Memory B cell (primary cell): ENCODE data around the gene KCNG1.
A peak's percentile ranks its signal among the peaks of the same experiment; 100 is the strongest.
"Not testable (repeated sequence)": the region's sequence is repeated elsewhere in the genome, so short reads cannot be mapped to it uniquely, and the experiment has no call there.

Experiments
- ATAC-seq: fragments of 150-1000 bp; cut with Tn5 transposase; 2 replicates; pipeline ENCODE4 v1.10.0; 2021; ENCODE audit warnings: low read depth, mild to moderate bottlenecking, moderate library complexity
- DNase-seq, 2 donors: peaks; one replicate each; pipeline ENCODE4 v3.0.0; 2022; ENCODE audit warnings: low spot score in 2 of 2
- H3K27ac Mint-ChIP-seq: one replicate; pipeline ENCODE4 v1.8.0; 2022; ENCODE audit warnings: mild to moderate bottlenecking, moderate library complexity, mixed read lengths
- H3K27me3 Mint-ChIP-seq: one replicate; pipeline ENCODE4 v1.8.0; 2022; ENCODE audit warnings: mixed read lengths
- H3K36me3 Mint-ChIP-seq: one replicate; pipeline ENCODE4 v1.8.0; 2022; ENCODE audit warnings: mild to moderate bottlenecking, mixed read lengths
- H3K4me1 Mint-ChIP-seq: one replicate; pipeline ENCODE4 v1.8.0; 2022; ENCODE audit warnings: mixed read lengths
- H3K4me3 Mint-ChIP-seq: one replicate; pipeline ENCODE4 v1.8.0; 2022; ENCODE audit warnings: mild to moderate bottlenecking, moderate library complexity, mixed read lengths
- H3K9me3 Mint-ChIP-seq: one replicate; pipeline ENCODE4 v1.8.0; 2022; ENCODE audit warnings: mixed read lengths

KCNG1 gene

DNA sequence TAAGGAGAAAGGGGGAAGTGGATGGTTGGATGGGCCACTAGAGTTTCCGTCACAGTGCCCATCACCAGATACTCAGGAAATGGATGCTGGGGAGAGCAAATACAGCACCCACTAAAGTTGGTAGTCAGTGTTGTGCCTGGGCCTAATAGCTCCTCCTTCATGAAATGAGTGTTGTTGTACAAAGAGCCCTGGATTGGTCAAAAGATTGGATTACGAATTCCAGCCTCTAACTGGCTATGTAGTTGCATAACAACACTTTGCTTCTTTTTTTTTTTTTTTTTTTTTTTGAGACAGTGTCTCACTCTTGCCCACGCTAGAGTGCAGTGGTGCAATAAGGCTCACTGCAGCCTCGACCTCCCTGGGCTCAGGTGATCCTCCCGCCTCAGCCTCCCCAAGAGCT lies 27.4 kb downstream of the KCNG1 start:
- Mint-ChIP-seq H3K27ac (no peak overlapping the region), H3K9me3 (no peaks in the 10 kb centered on the region), H3K4me3 (no peak overlapping the region), H3K4me1 (no peaks in the 10 kb centered on the region), H3K27me3 (peaks cover 11% of the 10 kb centered on the region), H3K36me3 (no peaks in the 10 kb centered on the region)
- DNase-seq (no peak), ATAC-seq (no peak)

DNA sequence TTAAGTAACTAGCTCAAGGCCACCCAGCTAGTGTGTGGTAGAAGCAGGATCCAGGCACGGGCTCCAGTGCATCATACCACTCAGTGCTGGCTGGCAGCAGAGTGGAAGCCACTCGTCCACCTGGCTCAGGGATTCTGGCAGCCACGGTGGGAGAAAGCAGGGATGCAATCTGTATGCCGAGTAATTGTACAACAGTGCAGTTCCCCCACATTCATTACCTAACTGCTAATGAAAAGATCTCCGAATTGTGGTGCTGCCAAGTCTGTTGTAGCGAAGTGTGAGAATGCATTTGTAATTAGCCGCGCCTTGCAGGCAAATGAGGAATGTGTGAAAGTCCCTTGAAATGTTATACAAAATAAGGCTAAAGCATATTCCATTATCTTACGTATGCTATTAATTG lies 29.0 kb downstream of the KCNG1 start:
- H3K36me3 Mint-ChIP-seq, result no peaks in the 10 kb centered on the region
- H3K4me1 Mint-ChIP-seq, result no peaks in the 10 kb centered on the region
- DNase-seq (no peak), ATAC-seq (no peak)
- H3K4me3 Mint-ChIP-seq, result no peak overlapping the region
- no peak overlapping the region for H3K27ac Mint-ChIP-seq
- H3K27me3 Mint-ChIP-seq, result peaks cover 4% of the 10 kb centered on the region
- no peaks in the 10 kb centered on the region for H3K9me3 Mint-ChIP-seq

DNA sequence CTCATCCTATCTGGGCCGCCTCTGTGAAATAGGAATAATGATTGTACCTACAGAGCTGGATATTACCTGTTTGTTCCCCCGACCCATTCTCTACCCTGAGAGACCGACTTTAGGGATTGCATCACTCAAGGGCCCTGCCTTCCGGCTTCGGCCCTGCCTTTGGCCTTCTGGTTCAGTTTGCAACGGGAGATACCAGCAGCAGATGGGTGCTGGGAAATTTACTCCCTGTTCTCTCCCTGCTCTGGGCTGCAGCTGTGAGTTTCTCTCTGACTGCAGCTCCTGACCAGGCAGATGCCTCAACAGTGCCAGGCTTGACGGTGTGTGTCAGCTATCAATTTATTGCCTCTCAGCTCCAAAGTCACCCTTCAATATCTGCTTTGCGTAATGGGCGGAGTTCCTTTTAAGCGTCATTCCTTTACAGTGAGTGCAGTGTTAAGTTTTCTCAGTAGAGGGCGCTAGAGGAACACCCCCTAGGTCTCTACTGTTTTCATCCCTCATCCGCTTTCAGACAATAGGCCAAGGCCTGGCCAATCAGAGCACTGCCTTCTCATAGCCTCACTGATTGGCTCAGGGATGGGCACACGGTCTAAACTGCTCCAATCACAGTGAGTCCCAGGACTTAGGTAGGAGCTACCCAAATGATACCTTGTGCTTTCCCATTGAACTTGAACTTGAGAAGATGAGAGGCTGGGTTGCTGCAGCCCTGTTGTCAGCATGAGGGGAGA lies 30.0 kb downstream of the KCNG1 start:
- no peaks in the 10 kb centered on the region for H3K9me3 Mint-ChIP-seq
- no peaks in the 10 kb centered on the region for H3K4me1 Mint-ChIP-seq
- no peaks in the 10 kb centered on the region for H3K36me3 Mint-ChIP-seq
- H3K27ac Mint-ChIP-seq, result no peak overlapping the region
- peaks cover 2% of the 10 kb centered on the region for H3K27me3 Mint-ChIP-seq
- no peak overlapping the region for H3K4me3 Mint-ChIP-seq
- DNase-seq (peak in 1 of 2 donors; percentile 38), ATAC-seq (peak; percentile 89)

DNA sequence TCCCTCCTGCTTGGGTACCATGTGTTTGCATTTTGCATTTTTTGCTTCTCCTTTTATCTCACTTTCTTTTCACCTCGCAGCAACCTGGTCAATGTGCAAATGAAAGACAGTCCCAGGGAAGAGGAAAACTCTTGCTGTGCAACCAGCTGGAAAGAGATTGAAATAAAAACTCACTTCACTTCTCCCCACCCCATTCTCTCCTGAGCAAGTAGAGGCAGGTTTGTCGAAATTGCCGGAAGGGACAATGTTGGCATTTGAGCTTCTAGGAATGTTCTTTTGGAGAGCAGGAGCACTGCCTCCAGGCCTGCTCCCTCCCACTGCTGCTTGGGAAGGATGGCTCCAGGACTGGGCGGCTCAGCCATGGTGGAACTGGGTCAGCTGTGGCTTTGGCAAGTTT lies 30.6 kb downstream of the KCNG1 start:
- Mint-ChIP-seq H3K9me3 (no peaks in the 10 kb centered on the region), H3K27ac (no peak overlapping the region), H3K4me3 (no peak overlapping the region), H3K4me1 (no peaks in the 10 kb centered on the region), H3K27me3 (peaks cover 2% of the 10 kb centered on the region), H3K36me3 (no peaks in the 10 kb centered on the region)
- no peak for ATAC-seq
- no peak for DNase-seq

DNA sequence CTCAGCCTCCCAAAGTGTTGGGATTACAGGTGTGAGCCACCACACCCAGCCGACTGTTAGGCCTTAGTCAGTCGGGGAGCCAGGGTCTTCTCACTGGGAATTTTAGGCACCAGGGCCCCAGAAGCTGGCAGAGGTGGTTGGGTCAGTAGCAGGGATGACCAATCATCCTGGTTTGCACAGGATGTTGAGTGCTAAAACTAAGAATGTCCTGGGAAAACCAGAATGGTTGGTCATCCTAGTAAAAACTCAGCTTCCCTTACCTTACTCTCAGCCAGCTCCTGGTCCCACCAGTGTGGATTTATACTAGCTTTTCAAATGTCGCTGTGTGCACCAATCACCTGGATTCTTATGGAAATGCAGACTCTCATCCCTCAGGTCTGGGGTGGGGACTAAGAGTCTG lies 31.8 kb downstream of the KCNG1 start:
- Mint-ChIP-seq H3K4me3 (no peak overlapping the region), H3K27me3 (peaks cover 5% of the 10 kb centered on the region), H3K36me3 (no peaks in the 10 kb centered on the region), H3K27ac (no peak overlapping the region), H3K9me3 (no peaks in the 10 kb centered on the region), H3K4me1 (no peaks in the 10 kb centered on the region)
- DNase-seq (no peak), ATAC-seq (no peak)

DNA sequence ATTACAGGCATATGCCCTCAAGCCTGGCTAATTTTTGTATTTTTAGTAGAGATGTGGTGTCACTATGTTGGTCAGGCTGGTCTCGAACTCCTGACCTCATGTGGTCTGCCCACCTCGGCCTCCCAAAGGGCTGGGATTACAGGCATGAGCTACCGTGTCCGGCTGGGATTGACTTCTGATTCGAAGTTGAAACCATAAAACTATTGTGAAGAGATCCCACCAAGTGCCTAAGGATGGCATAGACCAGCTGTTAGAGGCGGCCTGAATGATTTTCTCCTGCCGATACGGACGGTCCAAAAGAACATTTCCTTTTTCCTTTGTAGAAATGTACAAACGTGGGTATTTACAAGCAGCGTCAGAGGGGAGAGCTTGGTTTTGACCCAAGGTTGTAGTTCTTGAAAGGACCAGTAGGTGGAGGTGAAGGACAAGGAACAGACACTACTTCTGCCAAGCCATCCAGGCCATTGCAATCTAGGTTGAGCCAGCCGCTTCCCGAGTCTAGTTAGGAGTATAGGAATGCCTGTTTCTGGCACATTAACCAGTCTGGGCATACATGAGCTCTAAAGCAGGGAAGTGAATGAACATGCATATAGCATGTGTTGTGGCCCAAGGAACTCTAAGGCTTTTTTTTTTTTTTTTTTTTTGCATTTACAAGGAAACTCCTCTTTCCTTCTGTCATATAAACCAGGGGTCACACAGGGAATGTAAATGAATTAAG lies 35.3 kb downstream of the KCNG1 start:
- Mint-ChIP-seq H3K4me1 (no peaks in the 10 kb centered on the region), H3K4me3 (no peak overlapping the region), H3K9me3 (no peaks in the 10 kb centered on the region), H3K27ac (no peak overlapping the region), H3K27me3 (peaks cover 11% of the 10 kb centered on the region), H3K36me3 (no peaks in the 10 kb centered on the region)
- ATAC-seq (peak; percentile 94), DNase-seq (peak; percentile 72 to 80)

DNA sequence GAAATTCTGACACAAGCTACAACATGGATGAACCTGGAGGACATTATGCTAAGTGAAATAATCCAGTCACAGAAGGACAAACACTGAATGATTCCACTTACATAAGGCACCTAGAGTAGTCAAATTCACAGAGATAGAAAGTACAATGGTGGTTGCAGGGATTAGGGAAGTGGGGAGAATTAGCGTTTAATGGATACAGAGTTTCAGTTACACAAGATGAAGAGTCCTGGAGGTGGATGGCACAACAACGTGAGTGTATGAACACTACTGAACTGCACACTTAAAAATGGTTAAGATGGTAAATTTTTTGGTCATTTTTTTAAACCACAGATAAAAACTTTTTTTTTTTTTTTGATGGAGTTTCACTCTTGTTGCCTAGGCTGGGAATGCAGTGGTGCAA lies 39.6 kb downstream of the KCNG1 start:
- peaks cover 22% of the 10 kb centered on the region for H3K27me3 Mint-ChIP-seq
- DNase-seq, result no peak

DNA sequence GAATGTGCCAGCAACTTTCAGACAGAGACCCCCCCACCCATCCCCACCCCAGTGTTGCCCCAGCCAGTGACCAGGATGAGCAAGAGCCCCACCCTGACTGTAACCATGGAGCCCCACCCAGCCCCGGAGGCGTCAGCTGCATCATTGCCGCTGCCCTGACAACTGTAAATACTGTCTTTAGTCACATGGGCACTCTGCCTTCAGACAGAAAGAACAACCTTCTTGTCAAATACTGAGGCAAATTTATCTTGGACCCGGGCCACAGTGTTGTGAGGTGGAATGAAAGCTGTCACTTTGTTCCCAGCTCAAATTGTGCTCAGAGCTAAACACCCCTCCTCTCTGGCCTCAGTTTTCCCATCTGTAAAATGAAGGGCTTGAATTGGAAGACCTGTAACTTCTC lies 40.5 kb downstream of the KCNG1 start:
- DNase-seq (no peak), ATAC-seq (peak; percentile 77)
- Mint-ChIP-seq H3K36me3 (no peaks in the 10 kb centered on the region), H3K4me1 (peaks cover 4% of the 10 kb centered on the region), H3K4me3 (no peak overlapping the region), H3K27ac (no peak overlapping the region), H3K27me3 (peaks cover 22% of the 10 kb centered on the region), H3K9me3 (no peaks in the 10 kb centered on the region)

More for the DNA sequence above, 39.6 kb downstream of the KCNG1 start:
- H3K36me3 Mint-ChIP-seq, result no peaks in the 10 kb centered on the region
- no peak overlapping the region for H3K4me3 Mint-ChIP-seq
- H3K9me3 Mint-ChIP-seq, result no peaks in the 10 kb centered on the region
- H3K27ac Mint-ChIP-seq, result no peak overlapping the region
- ATAC-seq, result no peak
- H3K4me1 Mint-ChIP-seq, result peaks cover 4% of the 10 kb centered on the region

DNA sequence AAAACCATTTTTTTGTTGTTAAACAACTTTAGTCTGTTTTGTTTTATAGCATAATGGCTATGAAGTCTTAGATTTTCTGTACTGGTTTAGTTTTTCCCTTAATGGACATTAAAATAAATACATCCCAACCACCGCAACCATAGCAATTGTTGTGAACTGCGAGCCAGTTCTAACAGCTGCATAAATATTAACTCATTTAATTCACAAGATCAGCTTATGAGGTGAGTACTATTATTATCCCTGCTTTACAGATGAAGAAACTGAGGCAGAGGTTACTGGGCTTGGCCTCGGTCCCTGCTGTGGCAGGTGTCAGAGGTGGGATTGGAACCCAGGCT lies 41.2 kb downstream of the KCNG1 start:
- no peaks in the 10 kb centered on the region for H3K9me3 Mint-ChIP-seq
- ATAC-seq, result no peak
- peaks cover 19% of the 10 kb centered on the region for H3K27me3 Mint-ChIP-seq
- H3K4me3 Mint-ChIP-seq, result no peak overlapping the region
- peaks cover 4% of the 10 kb centered on the region for H3K4me1 Mint-ChIP-seq
- no peak overlapping the region for H3K27ac Mint-ChIP-seq
- no peak for DNase-seq
- H3K36me3 Mint-ChIP-seq, result no peaks in the 10 kb centered on the region

DNA sequence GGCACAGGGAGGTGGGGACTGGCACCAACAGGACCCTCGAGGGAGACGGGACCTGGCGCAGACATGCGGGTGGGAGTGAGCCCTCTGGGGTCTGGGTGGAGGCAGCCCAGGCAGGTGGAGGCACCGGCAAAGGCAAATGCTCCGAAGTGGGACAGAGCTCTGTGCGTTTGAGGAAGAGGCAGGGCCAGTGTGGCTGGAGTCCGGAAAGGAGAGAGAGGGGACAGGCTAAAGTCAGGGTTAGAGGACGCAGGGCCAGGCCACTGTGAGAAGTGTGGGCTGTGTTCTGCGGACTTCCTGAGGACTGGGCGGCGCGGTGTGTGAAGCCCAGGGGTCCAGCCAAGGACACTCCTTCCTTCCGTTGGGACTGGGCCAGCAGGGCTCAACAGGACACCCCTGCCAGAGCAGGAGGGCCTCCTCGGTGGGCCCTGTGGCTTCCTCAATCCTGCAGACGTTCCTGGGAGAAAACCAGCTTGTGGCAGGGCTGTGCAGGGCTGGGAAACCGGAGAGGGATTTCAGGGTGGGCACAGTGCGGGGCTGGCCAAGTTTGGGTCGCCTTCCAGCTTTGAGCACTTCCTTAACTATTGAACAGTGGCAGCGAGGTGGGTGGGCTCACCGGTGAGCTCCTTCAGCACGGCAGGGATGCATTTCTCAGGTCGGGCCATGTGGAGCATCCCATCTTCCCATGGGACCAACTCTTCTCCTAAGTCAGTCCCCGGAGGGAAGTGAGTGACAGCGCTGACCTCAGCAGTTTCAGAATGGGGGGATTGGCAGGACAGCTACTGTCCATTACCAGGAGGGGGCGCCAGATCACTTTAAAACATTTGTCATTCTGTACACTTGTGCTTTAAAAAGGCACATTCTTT lies 41.8 kb downstream of the KCNG1 start:
- H3K36me3 Mint-ChIP-seq, result no peaks in the 10 kb centered on the region
- no peak overlapping the region for H3K4me3 Mint-ChIP-seq
- H3K27ac Mint-ChIP-seq, result no peak overlapping the region
- ATAC-seq (peak; percentile 72), DNase-seq (peak; percentile 57 to 64)
- H3K4me1 Mint-ChIP-seq, result peaks cover 4% of the 10 kb centered on the region
- H3K27me3 Mint-ChIP-seq, result peaks cover 19% of the 10 kb centered on the region
- no peaks in the 10 kb centered on the region for H3K9me3 Mint-ChIP-seq

DNA sequence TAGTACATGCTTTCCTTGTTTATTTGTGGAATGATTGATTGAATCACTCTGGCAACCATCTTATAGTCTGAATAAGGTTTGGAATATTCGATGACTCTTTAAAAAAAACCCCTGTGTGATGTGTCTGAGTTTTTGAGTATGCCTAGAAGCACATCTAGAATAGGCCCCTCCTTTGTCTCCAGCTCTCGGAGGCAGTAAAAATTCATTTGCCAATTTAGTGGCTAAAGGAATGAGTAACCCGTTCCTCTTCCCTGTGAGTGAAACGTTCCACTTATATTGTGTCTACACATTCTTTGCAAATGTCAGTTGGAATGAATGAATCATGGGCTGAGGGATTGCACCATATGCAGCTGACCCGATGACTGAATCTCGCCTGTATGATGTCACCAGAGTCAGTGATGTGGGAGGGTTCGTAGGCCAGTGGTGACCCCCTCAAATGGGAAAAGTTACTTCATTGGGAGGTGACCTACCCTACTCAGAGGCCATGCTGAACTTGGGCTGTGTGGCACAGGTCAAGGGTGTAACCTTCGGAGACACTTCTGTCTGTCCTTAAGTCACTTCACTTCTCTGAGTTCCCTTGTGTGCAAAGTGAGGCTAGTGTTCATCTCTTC lies 42.7 kb downstream of the KCNG1 start:
- H3K27ac Mint-ChIP-seq, result no peak overlapping the region
- H3K4me3 Mint-ChIP-seq, result no peak overlapping the region
- H3K9me3 Mint-ChIP-seq, result peaks cover 2% of the 10 kb centered on the region
- H3K27me3 Mint-ChIP-seq, result peaks cover 24% of the 10 kb centered on the region
- H3K4me1 Mint-ChIP-seq, result peaks cover 4% of the 10 kb centered on the region
- H3K36me3 Mint-ChIP-seq, result peaks cover 2% of the 10 kb centered on the region
- ATAC-seq, result no peak
- no peak for DNase-seq

DNA sequence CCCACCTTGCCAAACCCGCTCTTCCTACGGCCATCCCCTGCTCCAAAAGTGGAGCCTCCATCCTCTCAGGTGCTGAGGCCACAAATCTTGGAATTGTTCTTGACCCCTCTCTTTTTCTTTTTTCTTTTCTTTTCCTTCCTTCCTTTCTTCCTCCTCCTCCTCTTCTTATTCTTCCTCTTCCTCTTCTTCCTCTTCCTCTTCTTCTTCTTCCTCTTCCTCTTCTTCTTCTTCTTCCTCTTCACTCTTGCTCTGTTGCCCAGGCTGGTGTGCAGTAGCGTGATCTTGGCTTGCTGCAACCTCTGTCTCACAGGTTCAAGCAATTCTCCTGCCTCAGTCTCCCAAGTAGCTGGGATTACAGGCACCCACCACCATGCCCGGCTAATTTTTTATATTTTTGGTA lies 44.4 kb downstream of the KCNG1 start:
- not testable (repeated sequence) for H3K4me1 Mint-ChIP-seq, H3K27ac Mint-ChIP-seq, DNase-seq, H3K36me3 Mint-ChIP-seq, H3K4me3 Mint-ChIP-seq, H3K9me3 Mint-ChIP-seq, ATAC-seq
- peaks cover 24% of the 10 kb centered on the region for H3K27me3 Mint-ChIP-seq

DNA sequence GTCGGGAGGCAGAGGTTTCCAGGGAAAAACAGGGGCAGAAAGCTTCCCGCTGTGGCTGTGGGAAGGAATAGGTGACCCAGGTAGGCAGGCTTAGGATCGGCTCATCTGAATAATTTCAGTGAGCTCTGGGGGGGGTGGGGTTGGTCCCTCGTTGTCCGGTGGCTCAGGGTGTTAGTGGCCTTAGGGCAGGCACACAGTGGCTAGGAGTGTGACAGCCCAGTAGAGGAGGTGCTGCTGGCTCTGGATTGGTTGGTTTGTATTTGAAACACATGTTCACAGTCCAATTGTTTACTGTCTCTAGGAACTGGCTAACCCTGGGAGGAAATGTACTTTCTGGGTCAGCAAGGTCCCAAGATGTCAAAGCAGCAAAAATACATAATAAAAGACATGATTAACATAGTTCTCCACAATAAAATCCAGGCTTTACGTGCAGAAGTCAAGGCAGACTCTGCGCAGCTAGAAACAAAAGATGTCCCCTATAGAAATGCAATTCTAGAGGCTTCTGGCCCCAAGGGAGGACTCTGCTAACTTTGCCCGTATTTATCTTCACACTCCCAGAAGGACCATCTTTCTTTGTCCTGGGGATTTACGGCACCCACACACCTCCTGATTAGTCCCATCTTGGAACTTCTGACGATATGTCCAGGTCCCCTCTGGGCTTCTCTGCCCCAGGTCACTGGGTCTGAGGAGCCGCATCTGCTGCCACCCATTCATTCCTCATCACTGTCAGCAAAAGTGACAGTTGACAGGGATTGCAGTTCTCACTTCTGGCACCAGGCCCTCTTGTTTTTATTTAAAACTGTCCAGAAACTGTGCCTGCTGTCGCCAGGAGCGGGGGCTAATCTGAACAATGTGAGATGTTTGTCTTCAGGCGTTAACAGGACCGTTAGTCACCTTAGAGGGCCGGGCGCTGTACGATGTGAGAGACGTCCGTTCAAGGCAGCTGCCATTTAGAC lies 45.6 kb downstream of the KCNG1 start:
- peaks cover 3% of the 10 kb centered on the region for H3K9me3 Mint-ChIP-seq
- peaks cover 4% of the 10 kb centered on the region for H3K36me3 Mint-ChIP-seq
- no peak for DNase-seq
- peaks cover 4% of the 10 kb centered on the region for H3K4me1 Mint-ChIP-seq
- H3K27me3 Mint-ChIP-seq, result peaks cover 19% of the 10 kb centered on the region
- ATAC-seq, result no peak
- no peak overlapping the region for H3K27ac Mint-ChIP-seq
- no peak overlapping the region for H3K4me3 Mint-ChIP-seq
